GM18520 (cell line): Measurements from ENCODE around the gene DNAH10.
A peak's percentile ranks its signal among the peaks of the same experiment; 100 is the strongest.

Experiments
- ATAC-seq: cut with Tn5 transposase; IDR thresholded peaks from one replicate; pipeline ENCODE4 v1.9.1; 2021; ENCODE audit not compliant: unreplicated experiment

DNAH10 gene

DNA sequence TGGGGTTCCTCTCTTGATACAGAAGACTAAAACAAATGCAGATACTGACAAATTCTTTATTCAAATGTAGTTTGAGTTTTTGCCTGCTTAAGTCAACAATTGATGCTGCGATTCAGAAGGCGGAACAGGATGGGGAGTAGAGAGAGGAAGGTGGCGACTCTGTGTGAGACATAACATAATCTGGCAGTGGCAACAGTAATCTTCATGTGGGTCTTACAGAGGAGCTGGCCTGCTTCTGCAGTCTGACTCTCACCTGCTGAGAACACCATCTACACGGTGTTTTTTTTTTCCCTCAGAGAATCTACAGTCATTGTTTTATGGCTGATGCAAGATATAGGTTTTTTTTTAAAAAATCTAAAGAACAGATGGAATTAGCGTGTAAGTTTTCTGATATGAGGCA is 200.4 kb downstream of the DNAH10 start:
- no peak for ATAC-seq

DNA sequence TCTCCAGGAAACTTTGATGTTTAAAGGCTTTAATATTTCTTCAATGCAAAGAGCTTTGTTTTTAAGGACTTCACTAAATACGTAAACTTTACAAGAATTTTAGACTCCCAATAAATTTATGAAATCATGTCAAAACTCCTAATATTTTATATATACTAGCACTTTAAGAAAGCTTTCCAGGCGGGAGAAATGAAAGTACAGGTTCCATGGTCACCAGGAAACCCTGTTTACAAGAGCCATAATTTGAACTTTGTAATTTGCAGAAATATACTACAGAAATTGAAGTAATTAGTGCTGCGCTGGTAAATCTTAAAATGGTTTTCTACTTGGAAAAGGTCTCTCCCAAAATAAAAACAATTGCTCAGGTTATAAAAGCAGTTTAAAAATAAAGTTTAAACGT is 201.7 kb downstream of the DNAH10 start:
- ATAC-seq: no peak

DNA sequence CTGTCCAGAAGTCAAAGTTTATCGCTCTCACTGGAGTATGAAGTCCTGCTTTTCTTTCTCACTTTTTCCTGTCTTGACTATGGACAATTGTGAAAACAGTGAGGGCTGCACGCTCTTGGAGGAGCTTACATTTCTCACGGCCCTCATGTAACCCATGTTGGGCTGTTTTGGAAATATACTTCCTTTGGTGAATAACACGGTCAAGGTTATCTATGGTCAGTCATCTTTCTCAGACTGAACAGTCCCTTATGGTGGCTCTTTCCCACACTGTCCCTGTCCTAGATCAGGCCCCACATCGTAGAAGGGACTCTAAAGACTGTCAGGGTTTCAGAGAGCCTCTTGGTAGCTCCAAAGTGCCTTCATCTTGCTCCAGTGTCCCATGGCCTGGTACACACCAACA is 203.3 kb downstream of the DNAH10 start:
- no peak for ATAC-seq

DNA sequence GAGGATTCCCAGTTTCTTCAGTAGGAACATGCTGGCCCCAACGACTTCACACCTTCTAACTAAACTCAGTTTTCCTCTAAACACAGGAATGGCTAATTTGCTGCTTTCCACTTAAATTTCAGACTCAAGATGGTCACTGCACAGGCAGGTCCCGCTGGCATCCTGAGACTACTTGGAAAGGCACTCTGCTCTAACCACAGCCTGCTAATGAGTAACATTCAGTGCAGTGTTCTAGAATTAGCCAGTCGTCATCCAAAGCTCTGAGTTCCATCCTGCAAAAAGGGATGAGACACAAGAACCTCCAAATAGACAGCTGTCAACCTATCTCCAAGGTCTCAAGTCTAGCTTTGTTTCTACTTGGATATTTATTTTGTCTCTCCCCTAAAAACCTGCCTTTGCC is 204.5 kb downstream of the DNAH10 start:
- no peak for ATAC-seq

DNA sequence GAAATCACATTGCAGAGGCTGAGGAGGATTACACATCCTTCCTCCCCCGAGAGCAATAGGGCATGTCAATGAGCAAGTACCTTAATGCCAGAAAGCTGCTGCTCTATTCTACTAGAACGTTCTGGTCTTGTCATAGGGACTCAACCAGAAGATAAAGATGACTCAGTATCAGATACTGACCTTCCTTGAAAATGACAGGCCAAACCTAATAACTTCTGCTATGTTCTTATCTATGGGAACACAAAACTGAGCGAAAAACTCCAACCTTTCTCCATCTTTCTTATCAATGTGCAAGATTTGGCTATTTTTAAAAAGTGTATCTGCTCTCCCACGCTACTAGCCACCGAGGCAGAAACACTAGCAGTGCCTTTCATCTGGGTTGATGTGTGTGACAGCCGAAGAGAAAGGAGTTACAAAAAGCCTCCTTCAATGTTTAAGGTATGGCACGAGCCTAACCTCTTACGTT is 205.1 kb downstream of the DNAH10 start:
- no peak for ATAC-seq

DNA sequence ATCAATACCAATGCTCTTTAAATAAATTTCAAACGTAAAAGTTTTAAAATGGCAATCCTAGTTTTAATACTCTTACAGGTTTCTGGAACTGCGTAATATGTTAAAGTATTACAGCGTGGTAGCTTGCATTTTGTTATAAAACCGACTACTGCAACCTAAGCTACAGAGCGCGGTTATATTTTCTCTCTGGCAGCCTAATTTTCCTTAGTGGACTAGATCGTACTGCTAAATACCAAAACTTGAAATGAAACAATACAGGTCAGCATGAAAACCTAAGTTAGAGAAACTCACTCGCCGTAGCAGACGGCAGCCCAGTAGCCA is 209.3 kb downstream of the DNAH10 start:
- no peak for ATAC-seq

DNA sequence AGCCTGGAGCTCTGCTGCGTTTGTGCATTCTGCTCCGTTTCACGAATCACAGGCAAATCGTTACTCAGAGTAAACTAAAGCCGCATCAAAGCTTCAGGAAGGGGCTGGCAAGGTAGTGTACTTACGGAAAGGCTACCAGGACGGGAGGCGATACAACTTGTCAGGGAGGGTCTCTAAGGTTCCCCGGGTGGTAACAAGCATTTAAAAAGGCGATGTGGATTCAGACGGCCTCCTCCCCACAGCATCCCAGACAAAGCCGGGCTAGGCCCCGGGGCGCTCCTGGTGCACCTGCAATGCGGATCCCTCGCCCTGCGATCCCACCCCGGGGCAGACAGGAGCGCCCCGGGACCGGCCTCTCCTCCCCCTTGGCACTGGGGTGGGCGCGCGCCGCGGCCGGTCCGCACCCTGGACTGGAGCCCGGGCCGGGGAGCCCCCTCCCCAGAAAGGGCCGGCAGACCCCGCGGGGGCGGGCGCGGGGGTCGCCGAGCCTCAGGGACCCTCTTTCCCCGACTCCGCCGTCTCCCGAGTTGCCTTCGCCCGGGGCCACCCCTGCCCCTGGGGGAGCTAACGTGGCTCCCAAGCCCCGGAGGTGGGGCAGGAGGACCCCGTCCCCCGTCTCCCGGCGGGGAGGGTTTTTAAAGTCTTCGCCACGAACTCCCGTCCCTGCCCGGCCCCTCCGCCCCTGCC is 209.8 kb downstream of the DNAH10 start:
- ATAC-seq: no peak

DNA sequence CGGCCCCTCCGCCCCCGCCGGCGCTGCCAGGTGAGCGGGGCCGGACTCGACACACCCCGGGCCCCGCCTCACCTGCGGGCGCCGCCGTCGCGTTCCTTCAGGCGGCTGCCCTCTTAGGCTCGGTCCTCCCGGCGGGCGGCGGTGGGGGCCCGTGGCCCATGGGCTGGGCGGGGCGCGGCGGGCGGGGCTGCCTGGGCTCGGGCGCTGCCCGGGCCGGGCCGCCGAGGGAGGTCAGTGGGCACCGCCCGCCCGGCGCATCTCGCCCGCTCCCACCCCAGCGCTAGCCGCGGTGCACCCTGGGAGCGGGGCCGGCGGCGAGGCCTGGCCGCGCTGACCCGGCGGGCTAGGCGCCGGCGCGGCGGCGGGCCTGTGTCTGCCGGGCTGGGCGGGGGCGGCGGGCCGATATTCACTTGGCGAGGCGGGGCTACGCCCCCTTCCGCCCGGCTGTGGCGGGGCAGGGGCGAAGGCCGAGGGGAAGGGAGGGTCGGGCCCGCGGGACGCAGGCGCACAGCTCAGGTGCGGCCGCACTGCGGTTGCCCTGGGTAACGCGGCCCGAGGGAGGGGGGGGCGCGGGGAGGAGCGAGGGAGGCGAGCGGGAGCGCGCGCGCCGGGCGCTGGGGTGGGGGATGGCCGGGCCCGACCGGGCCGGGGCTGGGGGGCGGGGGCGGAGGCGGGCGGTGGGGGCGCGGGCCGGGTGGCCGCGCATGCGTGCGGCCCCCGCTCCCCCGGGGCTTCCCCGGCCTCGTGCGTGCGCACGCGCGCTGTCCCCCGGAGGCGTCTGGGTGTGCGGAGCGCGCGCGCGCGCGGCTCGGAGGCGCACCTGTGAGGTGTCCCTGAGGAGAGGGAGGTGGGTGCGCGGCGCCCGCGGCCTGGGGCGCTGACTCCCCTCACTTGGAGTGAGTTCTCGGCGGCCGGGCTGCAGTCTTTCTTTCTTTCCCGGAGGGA is 210.6 kb downstream of the DNAH10 start, which contains the start of the genes CCDC92 and ZNF664:
TSS of gene CCDC92 (minus strand) at position 375 of the 945 bp plus-strand sequence. CDS start 28,526 bp downstream, outside the sequence.
TSS of gene ZNF664 (plus strand) at position 759 of the 945 bp plus-strand sequence. CDS start 38,930 bp downstream, outside the sequence.
- ATAC-seq: peak; percentile 74

DNA sequence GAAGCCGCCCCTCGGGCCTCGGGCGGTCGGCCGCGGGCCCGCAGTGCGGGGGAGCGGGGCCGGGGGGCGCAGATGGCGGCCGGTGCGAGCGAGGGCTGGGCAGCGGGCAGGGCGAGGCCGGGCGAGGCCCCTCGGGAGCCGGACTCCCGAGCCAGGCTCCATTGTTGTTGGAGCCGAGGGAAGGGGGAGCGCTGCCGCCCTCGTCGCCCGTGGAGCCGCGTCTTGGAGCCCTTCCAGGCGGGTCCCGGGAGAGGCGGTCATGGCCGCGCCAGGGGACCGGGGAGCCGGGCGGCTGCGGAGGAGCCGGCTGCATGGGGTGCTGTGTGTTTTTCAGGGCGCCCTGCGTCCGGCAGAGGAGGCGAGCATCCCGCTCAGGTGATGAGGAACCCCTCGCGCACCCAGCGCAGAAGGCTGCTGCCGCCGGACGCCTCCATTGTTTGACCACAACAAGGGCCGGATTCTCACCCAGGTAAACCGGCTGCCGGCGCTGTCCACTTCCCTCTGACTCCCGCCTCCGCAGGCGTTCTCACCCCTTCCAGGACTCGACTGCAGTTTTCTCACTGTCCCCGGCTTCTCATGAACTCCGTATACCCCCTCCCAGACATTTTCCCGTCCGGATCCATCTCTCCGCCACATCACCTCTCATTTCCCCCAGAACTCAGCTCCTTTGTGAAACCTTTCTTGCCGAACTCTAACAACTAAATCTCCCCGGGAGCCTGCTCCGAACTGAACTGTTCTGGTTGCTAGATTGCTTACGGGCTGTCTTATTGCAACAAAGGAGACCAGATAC is 211.6 kb downstream of the DNAH10 start:
- no peak for ATAC-seq

DNA sequence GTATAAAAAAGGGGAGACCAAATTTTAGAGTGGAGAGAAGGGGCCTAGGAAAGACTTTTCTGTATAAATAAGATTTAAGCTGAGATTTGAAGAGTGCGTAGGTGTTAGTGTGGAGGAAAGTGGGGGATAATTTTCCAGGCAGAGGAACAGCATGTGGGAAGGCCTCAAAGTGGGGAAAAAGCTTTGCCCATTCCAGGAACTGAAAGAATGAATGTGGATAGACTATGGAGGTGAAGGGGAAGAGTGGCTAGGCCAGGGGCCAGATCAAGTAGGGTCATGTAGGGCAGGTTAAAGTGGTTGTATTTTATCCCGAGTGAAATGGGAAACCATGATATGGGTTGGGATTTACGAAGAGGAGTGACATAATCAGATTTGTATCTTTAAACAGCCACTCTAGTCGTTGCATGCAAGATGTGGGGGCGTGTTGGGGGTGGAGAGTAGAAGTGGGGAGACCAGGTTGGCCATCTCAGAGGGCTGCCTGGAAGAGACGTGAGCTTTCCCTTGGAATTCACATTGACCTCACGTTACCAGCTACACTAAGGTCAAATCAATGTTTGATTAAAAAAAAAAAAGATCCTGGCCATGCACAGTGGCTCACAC is 214.2 kb downstream of the DNAH10 start:
- no peak for ATAC-seq

DNA sequence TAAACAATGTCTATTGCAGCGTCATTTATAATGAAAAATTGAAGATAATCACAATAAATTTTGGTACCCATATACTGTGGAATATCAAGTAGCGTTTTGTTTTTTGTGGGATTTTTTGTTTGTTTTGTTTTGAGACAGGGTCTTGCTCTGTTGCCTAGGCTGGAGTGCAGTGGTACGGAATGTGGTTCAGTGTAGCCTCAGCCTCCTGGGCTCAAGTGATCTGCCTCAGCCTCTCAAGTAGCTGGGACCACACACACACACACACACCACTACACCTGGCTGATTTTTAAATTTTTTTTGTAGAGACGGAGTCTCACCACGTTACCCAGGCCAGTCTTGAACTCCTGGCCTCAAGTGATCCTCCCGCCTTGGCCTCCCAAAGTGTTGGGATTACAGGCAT is 217.5 kb downstream of the DNAH10 start:
- no peak for ATAC-seq

DNA sequence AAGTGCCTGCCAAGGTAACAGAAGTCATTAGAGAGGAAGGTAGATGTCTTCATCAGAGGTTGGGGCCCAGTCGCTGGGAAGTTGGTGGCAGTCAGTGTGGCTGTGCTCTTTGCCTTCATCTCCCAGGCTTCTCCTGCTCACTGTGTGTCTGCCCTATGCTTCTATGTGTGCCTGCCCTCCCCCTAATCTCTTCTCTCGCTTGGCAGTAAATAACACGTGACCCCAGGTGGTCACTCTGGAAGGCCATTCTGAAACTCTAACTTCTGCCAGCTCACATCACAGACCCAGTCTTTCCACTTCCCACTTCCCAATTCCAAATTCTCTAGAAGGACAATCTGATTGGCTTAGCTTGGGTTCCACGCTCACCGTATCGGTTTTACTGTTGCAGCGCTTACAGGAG is 220.2 kb downstream of the DNAH10 start:
- ATAC-seq: no peak

DNA sequence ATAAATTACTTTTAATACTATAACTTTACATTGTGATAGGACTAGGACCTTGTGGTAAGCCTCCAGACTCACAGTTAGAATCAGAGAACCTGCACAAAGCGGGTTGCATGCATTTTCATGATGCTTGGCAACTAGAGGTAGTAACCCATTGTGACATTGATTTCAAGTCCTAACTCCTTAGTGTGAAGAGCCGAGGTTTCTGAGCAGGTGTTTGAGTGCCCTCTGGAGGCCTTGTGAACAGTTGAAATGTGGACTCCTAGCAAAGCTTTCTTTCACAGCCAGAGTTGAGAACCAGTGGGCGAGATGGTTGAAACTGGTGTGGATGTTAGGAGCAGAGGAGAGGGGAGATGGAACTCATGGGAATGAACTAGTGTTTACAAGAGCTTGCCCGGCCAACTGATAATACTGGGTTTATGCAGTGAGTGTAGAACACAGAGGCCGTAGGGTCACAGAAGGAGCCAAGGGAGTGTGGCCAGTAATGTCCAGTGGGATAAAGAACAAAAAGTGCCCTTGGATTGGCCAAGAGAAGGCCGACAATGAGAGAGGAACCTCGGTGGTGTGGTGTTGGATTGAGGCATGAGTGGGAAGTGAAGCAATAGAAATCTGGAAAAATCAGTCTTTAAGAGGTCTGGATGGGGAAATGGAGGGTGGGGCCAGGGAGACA is 221.9 kb downstream of the DNAH10 start:
- ATAC-seq: no peak

DNA sequence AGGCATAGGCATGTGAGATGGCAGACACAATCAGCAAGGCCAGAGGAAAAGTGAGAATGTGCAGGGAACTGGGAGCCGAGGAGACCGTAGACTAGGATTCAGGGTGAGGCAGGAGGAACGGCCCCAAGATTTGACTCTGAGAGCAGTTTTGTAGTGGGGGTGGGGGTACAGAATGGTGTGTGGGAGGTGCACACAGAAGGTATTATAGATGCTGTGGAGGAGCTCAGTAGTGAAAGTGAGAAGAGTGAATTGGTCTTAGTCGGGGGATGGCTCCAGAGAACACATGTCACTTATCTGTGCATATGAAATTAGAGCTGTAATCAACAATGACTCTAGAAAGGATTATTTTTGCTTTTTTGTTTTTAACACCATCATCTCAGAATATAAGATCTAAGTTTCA is 222.8 kb downstream of the DNAH10 start:
- no peak for ATAC-seq
